IPS-18a (cell line): ENCODE measurements around the gene SLC8A2.

Source experiments
- H3K27ac ChIP-seq: one replicate; pipeline ENCODE4 v1.5.1; 2013; ENCODE audit warnings: low read length
- H3K27me3 ChIP-seq: one replicate; pipeline ENCODE4 v1.6.1; 2013; ENCODE audit warnings: mild to moderate bottlenecking, low read length; ENCODE audit not compliant: control insufficient read depth, insufficient read depth
- H3K36me3 ChIP-seq: one replicate; pipeline ENCODE4 v1.6.1; 2013; ENCODE audit warnings: low read depth, low read length; ENCODE audit not compliant: control insufficient read depth
- H3K4me1 ChIP-seq: one replicate; pipeline ENCODE4 v1.6.1; 2013; ENCODE audit warnings: low read depth, low read length; ENCODE audit not compliant: control insufficient read depth
- H3K4me3 ChIP-seq: one replicate; pipeline ENCODE4 v1.5.1; 2013; ENCODE audit warnings: low read length
- H3K9ac ChIP-seq: one replicate; pipeline ENCODE4 v1.6.1; 2013; ENCODE audit warnings: mild to moderate bottlenecking, low read length, moderate library complexity
- H3K9me3 ChIP-seq: one replicate; pipeline ENCODE4 v1.6.1; 2013; ENCODE audit warnings: low read depth, low read length; ENCODE audit not compliant: control insufficient read depth

SLC8A2 gene

DNA sequence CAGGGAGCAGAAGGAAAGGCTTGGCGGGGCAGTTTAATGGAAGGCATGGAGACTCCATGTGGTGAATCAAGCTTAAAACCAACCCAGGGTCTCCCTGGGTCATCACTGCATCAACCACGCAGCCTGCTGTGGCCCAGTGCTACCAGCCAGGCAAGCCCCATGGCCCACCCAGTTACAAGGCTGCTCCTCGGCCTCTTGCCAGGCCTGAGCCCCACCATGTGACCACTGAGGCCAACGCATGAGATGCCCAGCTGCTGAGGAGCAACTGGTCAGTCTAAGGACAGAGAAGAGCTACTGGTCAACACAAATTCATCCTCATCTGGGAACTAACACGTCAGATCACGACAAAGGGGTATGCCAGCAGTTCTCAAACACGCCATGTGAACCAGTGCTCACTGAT, 27.7 kb upstream of the SLC8A2 start:
- Histone ChIP-seq H3K9me3 (no peaks in the 10 kb centered on the region), H3K4me3 (no peak overlapping the region), H3K27me3 (no peaks in the 10 kb centered on the region), H3K27ac (no peak overlapping the region), H3K4me1 (no peaks in the 10 kb centered on the region), H3K9ac (no peak overlapping the region), H3K36me3 (peaks cover 8% of the 10 kb centered on the region)

DNA sequence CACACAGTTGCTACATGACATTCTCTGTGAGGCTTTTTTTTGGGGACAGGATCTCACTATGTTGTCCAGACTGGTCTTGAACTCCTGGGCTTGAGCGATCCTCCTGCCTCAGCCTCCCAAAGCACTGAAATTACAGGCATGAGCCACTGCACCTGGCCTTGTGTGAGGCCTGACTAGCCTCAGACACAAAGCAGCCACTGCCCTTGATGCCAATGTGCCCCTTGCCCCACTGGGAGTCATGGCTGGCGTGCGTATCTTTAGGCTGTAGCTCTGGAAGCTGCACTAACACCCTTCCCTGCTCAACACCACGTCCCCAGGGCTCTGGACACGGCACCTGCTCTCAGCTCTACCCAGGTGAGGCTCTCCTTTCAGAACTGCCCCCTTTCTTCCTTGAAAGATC, 26.9 kb upstream of the SLC8A2 start:
- no peaks in the 10 kb centered on the region for H3K4me1 ChIP-seq
- H3K27me3 ChIP-seq, result no peaks in the 10 kb centered on the region
- no peak overlapping the region for H3K4me3 ChIP-seq
- peaks cover 5% of the 10 kb centered on the region for H3K36me3 ChIP-seq
- H3K27ac ChIP-seq, result no peak overlapping the region
- H3K9ac ChIP-seq, result no peak overlapping the region
- no peaks in the 10 kb centered on the region for H3K9me3 ChIP-seq

DNA sequence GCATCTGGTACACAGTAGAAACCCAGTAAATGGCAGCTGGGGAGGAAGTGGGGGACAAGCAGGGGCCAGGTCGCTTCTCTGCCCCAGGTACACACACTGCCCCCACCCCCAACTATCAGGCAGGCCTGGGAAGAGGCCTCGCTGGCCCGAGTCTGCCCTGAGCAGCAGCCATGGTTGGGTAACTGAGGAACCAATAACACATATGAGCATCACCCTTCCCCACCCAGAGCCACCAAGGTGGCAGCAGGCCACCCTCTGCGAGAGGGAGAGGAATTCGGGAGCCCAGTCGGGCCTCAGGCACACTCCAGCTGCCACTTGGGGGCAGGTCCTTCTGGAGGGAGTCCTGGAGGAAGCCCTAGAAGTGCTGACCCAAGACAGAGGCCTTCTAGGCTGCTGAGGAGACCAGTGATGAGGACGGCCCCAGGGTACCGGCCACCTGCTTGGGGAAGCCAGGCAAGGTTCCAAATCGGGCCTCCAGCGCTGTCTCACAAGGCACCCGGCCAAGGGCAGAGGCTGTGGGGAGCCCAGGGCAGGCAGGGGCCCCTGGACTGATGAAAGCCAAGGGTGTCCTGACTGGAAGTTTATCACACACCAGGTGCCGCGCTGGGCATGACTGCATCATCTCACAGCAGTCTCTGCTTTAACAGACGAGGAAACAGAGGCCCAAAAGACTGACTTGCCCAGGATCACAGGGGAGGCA, 26.3 kb upstream of the SLC8A2 start:
- Histone ChIP-seq H3K4me1 (no peaks in the 10 kb centered on the region), H3K27me3 (no peaks in the 10 kb centered on the region), H3K9me3 (no peaks in the 10 kb centered on the region), H3K27ac (no peak overlapping the region), H3K4me3 (no peak overlapping the region), H3K36me3 (peaks cover 5% of the 10 kb centered on the region), H3K9ac (no peak overlapping the region)

DNA sequence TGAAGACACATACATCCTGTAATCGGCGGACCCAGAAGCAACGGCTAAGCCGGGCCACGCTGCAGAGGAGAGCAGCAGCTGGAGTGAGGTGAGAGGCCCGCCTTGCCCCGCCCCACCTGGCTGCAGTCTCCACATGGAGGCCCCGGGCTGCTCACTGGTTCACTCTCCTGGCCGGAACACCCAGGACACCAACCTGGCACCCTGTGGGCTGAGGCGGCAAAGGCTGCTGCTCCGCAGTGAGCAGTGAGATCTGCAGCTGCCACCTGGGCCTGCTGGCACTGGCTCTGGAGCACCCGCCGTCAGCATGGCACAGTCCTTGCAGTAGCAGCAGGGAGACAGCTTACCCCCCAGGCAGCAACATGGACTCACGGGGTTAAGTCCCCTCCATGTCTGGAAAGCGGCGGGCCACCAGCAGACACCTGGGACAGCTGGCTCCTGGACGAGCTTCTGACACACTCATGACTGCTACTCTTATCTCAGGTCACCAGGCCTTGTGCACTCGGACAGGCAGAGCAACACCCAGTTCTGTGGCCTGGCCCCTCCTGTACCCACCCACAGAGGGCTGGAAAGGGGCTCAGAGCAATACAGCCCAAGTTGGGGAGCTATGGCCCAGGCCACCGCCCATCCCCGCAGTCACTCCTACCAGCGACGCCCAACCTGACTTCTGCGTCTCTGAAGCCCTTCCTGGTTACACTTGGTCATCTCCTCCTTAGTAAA, 25.5 kb upstream of the SLC8A2 start:
- H3K27me3 ChIP-seq, result no peaks in the 10 kb centered on the region
- no peaks in the 10 kb centered on the region for H3K9me3 ChIP-seq
- H3K9ac ChIP-seq, result no peak overlapping the region
- H3K36me3 ChIP-seq, result peaks cover 5% of the 10 kb centered on the region
- no peak overlapping the region for H3K27ac ChIP-seq
- no peaks in the 10 kb centered on the region for H3K4me1 ChIP-seq
- no peak overlapping the region for H3K4me3 ChIP-seq

DNA sequence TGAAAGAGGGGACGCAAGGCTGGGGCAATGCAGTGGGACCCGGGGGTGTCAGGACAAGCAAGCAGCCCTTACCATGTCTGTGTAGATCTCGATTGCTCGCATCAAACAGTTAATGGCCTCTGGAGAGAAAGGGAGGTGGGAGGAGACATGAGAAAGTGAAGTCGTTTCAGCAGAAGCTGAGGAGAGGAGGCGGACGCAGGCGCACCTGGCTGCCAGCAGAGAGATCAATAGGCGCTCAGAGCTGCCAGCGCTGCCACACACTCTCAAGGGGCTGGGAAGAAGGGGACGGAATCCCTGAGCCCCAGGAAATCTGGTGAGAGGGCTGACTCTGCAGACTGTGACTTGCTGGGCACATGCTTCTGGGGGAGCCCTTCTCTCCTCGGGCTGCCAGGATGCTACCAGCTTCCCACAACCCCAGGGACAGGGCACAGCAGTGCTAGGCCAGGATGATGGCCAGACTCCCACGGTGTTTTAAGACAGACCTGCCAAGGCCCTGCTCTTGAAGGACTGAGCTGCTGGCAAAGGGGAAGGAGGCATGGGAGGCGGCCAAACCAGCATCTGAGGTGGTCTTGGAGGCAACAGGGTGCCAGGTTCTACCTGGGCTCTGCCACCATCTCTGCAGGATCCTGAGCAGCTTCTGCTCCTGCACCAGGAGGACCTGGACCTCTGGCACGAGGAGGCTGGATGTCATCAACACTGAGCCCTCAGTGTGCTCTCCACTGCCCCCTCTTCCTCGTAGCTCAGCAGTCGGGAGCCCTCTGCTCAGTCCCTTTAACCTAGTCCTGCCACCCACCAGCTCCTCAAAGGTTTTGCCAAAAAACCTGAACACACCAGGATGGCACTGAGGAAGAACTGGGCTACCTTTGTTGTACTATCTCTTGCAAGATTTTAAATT, 24.0 kb upstream of the SLC8A2 start:
- H3K27ac ChIP-seq, result no peak overlapping the region
- H3K27me3 ChIP-seq, result no peaks in the 10 kb centered on the region
- peaks cover 7% of the 10 kb centered on the region for H3K36me3 ChIP-seq
- H3K4me3 ChIP-seq, result no peak overlapping the region
- no peaks in the 10 kb centered on the region for H3K4me1 ChIP-seq
- H3K9ac ChIP-seq, result no peak overlapping the region
- H3K9me3 ChIP-seq, result no peaks in the 10 kb centered on the region

DNA sequence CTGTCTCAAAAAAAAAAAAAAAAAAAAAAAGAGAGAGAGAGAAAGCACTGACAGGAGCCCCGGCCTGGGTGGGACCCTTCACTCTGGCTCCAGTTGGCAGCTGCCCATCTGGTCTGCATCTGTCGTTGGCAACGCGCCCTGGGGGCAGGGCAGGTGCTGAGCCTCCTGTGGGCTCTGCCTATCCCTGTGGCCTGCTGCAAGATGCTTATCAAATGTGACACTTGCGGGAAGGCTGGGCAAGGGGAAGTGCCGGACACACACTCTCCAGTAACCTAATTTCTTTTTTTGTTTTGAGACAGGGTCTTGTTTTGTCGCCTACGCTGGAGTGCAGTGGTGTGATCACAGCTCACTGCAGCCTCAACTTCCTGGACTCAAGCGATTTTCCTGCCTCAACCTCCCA, 23.0 kb upstream of the SLC8A2 start:
- Histone ChIP-seq H3K4me3 (no peak overlapping the region), H3K27me3 (no peaks in the 10 kb centered on the region), H3K36me3 (peaks cover 14% of the 10 kb centered on the region), H3K9me3 (no peaks in the 10 kb centered on the region), H3K27ac (no peak overlapping the region), H3K9ac (no peak overlapping the region), H3K4me1 (no peaks in the 10 kb centered on the region)

DNA sequence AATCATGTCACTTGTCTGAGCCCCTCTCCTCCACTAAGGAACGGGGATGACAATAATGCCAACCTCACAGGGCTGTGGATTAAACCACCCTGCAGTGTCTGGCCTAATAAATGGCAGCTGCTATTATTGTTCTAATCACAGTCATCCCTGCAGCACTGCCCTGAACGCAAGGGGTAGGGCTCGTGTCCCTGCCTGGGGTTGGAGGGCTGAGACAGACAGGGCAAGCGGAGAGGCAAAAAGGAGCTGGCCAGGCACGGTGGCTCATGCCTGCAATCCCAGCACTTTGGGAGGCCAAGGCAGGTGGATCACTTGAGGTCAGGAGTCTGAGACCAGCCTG, 22.5 kb upstream of the SLC8A2 start:
- no peak overlapping the region for H3K4me3 ChIP-seq
- no peaks in the 10 kb centered on the region for H3K9me3 ChIP-seq
- no peak overlapping the region for H3K27ac ChIP-seq
- H3K27me3 ChIP-seq, result no peaks in the 10 kb centered on the region
- H3K9ac ChIP-seq, result no peak overlapping the region
- H3K4me1 ChIP-seq, result no peaks in the 10 kb centered on the region
- H3K36me3 ChIP-seq, result peaks cover 15% of the 10 kb centered on the region

DNA sequence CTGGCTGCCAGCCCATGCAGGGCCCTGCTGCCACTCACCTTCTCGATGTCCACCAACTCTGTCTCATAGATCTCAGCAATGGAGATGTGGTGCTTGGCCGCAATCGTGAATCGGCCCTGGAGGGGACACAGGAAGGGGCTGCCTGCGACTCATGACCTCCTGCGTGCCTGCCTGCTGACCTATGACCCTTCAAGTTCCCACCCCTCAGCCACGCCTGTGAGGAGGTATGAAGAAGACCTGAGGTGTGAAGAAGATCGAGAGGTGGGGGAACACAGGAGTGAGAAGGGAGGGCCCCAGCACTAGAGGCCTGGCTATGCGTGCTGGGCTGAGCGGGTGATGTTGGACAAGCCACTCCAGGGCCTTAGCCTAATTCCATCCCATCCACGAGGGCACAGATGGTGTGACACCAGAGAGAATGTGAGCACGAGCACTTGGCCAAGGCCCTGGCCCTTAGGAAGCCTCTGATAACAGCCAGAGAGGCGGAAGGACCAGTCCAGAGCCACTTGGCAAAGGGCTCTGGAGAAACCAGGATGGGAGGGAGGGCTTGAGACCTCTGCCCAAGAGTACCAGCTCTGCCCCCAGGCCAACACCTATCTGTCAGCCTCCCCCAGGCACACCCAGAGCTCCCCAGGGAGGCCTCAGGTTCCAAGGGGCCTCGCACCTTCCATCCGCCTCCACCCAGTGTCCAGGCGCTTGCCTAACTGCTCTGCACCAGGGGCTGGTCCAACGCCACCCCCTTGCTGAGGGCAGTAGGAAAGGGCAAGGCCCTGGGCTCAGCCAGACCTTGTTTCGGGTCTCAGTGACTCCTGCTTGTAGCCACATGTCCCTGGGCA, 21.9 kb upstream of the SLC8A2 start:
- peaks cover 15% of the 10 kb centered on the region for H3K36me3 ChIP-seq
- H3K27me3 ChIP-seq, result no peaks in the 10 kb centered on the region
- no peaks in the 10 kb centered on the region for H3K9me3 ChIP-seq
- H3K4me3 ChIP-seq, result no peak overlapping the region
- no peak overlapping the region for H3K9ac ChIP-seq
- no peaks in the 10 kb centered on the region for H3K4me1 ChIP-seq
- H3K27ac ChIP-seq, result no peak overlapping the region

DNA sequence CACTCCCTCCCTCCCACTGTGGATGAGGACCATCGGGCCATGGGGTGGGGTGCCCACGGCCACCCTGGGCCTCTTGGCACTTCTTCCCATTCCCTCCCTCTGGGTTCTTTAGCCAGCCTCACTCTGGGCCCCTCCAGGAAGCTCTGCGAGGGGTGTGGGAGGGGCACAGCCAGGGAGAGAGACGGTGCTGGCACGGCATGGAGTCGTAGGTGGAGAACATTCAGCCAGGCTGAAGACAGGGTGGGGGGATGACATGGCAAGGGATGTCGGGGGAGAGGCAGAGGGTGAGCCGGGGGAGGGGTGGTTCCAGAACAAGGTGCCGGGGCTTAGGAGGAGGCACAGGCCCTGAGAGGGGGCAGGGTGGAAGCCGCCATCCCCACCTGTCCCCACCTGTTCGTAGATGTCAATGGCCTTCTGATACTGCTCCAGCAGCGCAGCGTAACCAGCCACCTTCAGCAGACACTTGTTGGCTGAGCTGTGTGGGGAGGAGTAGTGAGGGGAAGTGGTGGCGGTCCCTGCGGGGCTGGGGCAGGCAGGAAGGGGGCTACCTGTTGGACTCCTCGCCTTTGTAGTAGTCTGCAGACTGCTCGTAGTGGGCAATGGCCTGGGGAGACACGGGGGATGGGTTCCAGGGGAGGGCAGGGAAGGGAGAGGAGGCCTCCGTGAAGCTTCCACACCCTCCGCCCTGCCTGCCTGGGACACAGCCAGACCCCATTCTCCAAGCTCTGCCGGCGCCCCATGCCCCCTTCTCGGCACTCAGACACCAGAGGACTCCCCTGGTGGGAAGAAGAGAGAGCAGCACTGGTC, 21.1 kb upstream of the SLC8A2 start:
- no peak overlapping the region for H3K4me3 ChIP-seq
- H3K27ac ChIP-seq, result no peak overlapping the region
- no peaks in the 10 kb centered on the region for H3K9me3 ChIP-seq
- no peak overlapping the region for H3K9ac ChIP-seq
- no peaks in the 10 kb centered on the region for H3K4me1 ChIP-seq
- H3K36me3 ChIP-seq, result peaks cover 15% of the 10 kb centered on the region
- H3K27me3 ChIP-seq, result no peaks in the 10 kb centered on the region

DNA sequence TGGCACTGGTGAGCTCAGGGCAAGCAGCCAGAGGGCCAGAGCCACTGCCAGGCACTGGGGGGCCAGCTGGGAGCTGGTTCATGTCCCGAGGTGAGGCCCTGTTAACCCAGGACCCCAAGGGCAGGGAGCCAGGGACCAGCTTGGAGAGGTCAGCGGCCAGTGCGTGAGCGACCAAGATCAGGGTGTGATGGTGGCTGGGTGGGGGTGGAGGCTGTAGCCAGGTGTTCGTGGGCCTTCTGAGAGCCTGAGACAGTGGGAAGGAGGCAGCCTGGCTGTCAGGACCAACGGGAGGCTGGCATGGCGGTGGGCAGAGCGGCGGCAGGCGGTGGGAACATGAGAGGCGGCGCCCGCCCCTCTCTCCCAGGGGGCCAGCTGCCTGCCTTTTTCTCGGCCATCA, 20.4 kb upstream of the SLC8A2 start:
- peaks cover 15% of the 10 kb centered on the region for H3K36me3 ChIP-seq
- no peaks in the 10 kb centered on the region for H3K4me1 ChIP-seq

More for the DNA sequence above, 20.4 kb upstream of the SLC8A2 start:
- Histone ChIP-seq H3K27ac (no peak overlapping the region), H3K27me3 (no peaks in the 10 kb centered on the region), H3K9ac (no peak overlapping the region), H3K4me3 (no peak overlapping the region), H3K9me3 (no peaks in the 10 kb centered on the region)
